ENCODE data around the gene EEPD1. TPM values are rescaled to one million over a fixed set of nuclear protein-coding genes. Genes with fewer than 3 reads are reported as not detected.

Gene EEPD1
- total RNA-seq, 1 donor from 2014 or later, result 9.9 TPM

GRCh38 chr7:36305648-36306047, 152.6 kb downstream of the EEPD1 start:
- Histone ChIP-seq H3K27me3 (no peaks in the 10 kb centered on the region), H3K4me3 (no peak overlapping the region), H3K4me1 (peaks cover 25% of the 10 kb centered on the region), H3K9me3 (no peaks in the 10 kb centered on the region), H3K27ac (no peak overlapping the region), H3K36me3 (no peaks in the 10 kb centered on the region)
- intact Hi-C loops (cut with DNase I), result no loop called here
- DNase-seq (no peak), ATAC-seq (no peak)
- no peak for TF ChIP-seq CTCF (IDR thresholded peaks at IDR 0.05)

- DNase-seq (no peak), ATAC-seq (no peak)
- intact Hi-C loops (cut with DNase I), result no loop called here
- no peak for TF ChIP-seq CTCF (IDR thresholded peaks at IDR 0.05)
- H3K4me3 ChIP-seq, result no peak overlapping the region
- H3K36me3 ChIP-seq, result no peaks in the 10 kb centered on the region
- no peaks in the 10 kb centered on the region for H3K27me3 ChIP-seq
- H3K4me1 ChIP-seq, result peaks cover 25% of the 10 kb centered on the region
- H3K9me3 ChIP-seq, result no peaks in the 10 kb centered on the region
- no peak overlapping the region for H3K27ac ChIP-seq
These were observed 153.2 kb downstream of the EEPD1 start for GRCh38 chr7:36306222-36306621.

- DNase-seq (no peak), ATAC-seq (no peak)
- H3K4me1 ChIP-seq, result peaks cover 25% of the 10 kb centered on the region
- no peaks in the 10 kb centered on the region for H3K36me3 ChIP-seq
- intact Hi-C loops (cut with DNase I), result no loop called here
- no peaks in the 10 kb centered on the region for H3K9me3 ChIP-seq
- no peaks in the 10 kb centered on the region for H3K27me3 ChIP-seq
- no peak overlapping the region for H3K27ac ChIP-seq
- H3K4me3 ChIP-seq, result no peak overlapping the region
- TF ChIP-seq CTCF (IDR thresholded peaks at IDR 0.05), result no peak
These were observed 153.7 kb downstream of the EEPD1 start for GRCh38 chr7:36306722-36307121.

- H3K4me1 ChIP-seq, result peaks cover 16% of the 10 kb centered on the region
- intact Hi-C loops (cut with DNase I), result no loop called here
- DNase-seq (no peak), ATAC-seq (no peak)
- no peaks in the 10 kb centered on the region for H3K27me3 ChIP-seq
- H3K9me3 ChIP-seq, result no peaks in the 10 kb centered on the region
- H3K27ac ChIP-seq, result no peak overlapping the region
- no peak overlapping the region for H3K4me3 ChIP-seq
- no peaks in the 10 kb centered on the region for H3K36me3 ChIP-seq
- no peak for TF ChIP-seq CTCF (IDR thresholded peaks at IDR 0.05)
These were observed 155.0 kb downstream of the EEPD1 start for GRCh38 chr7:36308031-36308430.

- peaks cover 5% of the 10 kb centered on the region for H3K4me1 ChIP-seq
- no peak overlapping the region for H3K4me3 ChIP-seq
- H3K27me3 ChIP-seq, result no peaks in the 10 kb centered on the region
- no peak overlapping the region for H3K27ac ChIP-seq
- intact Hi-C loops (cut with DNase I), result no loop called here
- no peak for DNase-seq
- no peak for ATAC-seq
- TF ChIP-seq CTCF (IDR thresholded peaks at IDR 0.05), result no peak
- H3K9me3 ChIP-seq, result no peaks in the 10 kb centered on the region
- no peaks in the 10 kb centered on the region for H3K36me3 ChIP-seq
These were observed 156.2 kb downstream of the EEPD1 start for GRCh38 chr7:36309301-36309700.

GRCh38 chr7:36309716-36310115, 156.7 kb downstream of the EEPD1 start:
- H3K27me3 ChIP-seq, result no peaks in the 10 kb centered on the region
- no peak for ATAC-seq
- H3K27ac ChIP-seq, result no peak overlapping the region
- no peak for DNase-seq
- intact Hi-C loops (cut with DNase I), result no loop called here
- no peak for TF ChIP-seq CTCF (IDR thresholded peaks at IDR 0.05)
- no peaks in the 10 kb centered on the region for H3K36me3 ChIP-seq
- H3K4me1 ChIP-seq, result peaks cover under 1% of the 10 kb centered on the region
- no peaks in the 10 kb centered on the region for H3K9me3 ChIP-seq
- H3K4me3 ChIP-seq, result no peak overlapping the region

Measured in upper lobe of right lung (tissue), 1 donor.